K562 (cell line): ENCODE measurements around the gene SETMAR. TPM values are rescaled to one million over a fixed set of nuclear protein-coding genes. Genes with fewer than 3 reads are reported as not detected.
A peak's percentile ranks its signal among the peaks of the same experiment; 100 is the strongest.

Source experiments
- CREB3 ChIP-seq: fragments of 450-650 bp; conservative IDR thresholded peaks from 2 replicates; pipeline ENCODE4 v1.6.1; 2016; ENCODE audit warnings: missing genetic modification characterization, low read depth, mild to moderate bottlenecking, missing compliant biosample characterization, moderate library complexity
- FOSL1 ChIP-seq: fragments of 200-800 bp; sonication (Bioruptor generic); conservative IDR thresholded peaks from 2 replicates; pipeline ENCODE4 v1.6.1; 2016; ENCODE audit warnings: missing genetic modification characterization, missing compliant biosample characterization
- HMBOX1 ChIP-seq: sonication (generic); IDR thresholded peaks from 2 replicates; pipeline ENCODE4 v1.6.1; 2016
- JUND ChIP-seq, 2 experiments: IDR thresholded peaks; 2 replicates in 1 of 2; 3 replicates in 1 of 2; pipeline ENCODE4 v1.6.1; 2011; ENCODE audit warnings: borderline replicate concordance in 2 of 2, low read depth in 2 of 2, low read length in 2 of 2, improper control_type of control experiment in 1 of 2, missing biosample characterization in 1 of 2, missing genetic modification characterization in 1 of 2, missing genetic modification reagents in 1 of 2
- MEF2D ChIP-seq: conservative IDR thresholded peaks from 2 replicates; pipeline ENCODE4 v1.6.1; 2016; ENCODE audit warnings: low read depth, missing genetic modification characterization, missing compliant biosample characterization
- PHB ChIP-seq: fragments of 250-450 bp; sonication (Bioruptor Pico); IDR thresholded peaks from 2 replicates; pipeline ENCODE4 v1.5.0; 2021
- RNF219 ChIP-seq: fragments of 250-450 bp; sonication (Bioruptor Pico); IDR thresholded peaks from 2 replicates; pipeline ENCODE4 v1.5.0; 2022; ENCODE audit warnings: mild to moderate bottlenecking
- ZBTB11 ChIP-seq, 3 experiments: fragments of 200-800 bp in 1 of 3; fragments of 250-450 bp in 1 of 3; fragments of 450-650 bp in 1 of 3; sonication (Bioruptor Pico) in 1 of 3; sonication (Bioruptor generic) in 1 of 3; formaldehyde crosslinking in 1 of 3; IDR thresholded peaks; 2 replicates each; pipeline versions ENCODE4 v1.6.1 to v1.8.0; 2016 to 2022; ENCODE audit warnings: mild to moderate bottlenecking in 2 of 3, missing genetic modification characterization in 2 of 3, missing compliant biosample characterization in 1 of 3, moderate library complexity in 1 of 3
- ZNF197 ChIP-seq: fragments of 200-800 bp; sonication (Bioruptor generic); IDR thresholded peaks from 2 replicates; pipeline ENCODE4 v1.6.1; 2016; ENCODE audit warnings: low read depth, missing genetic modification characterization, missing compliant biosample characterization
- ZNF609 ChIP-seq: sonication (generic); formaldehyde crosslinking; IDR thresholded peaks from 2 replicates; pipeline ENCODE4 v1.8.1; 2023; ENCODE audit warnings: missing genetic modification reagents, mild to moderate bottlenecking, borderline replicate concordance
- polyA plus RNA-seq, 8 experiments: library from polyadenylated mRNA; depleted of rRNA in 4 of 8; stranded (reverse) in 5 of 8; unstranded in 3 of 8; fragments of >200 nt; fragmentation: Nextera tagmentation in 2 of 8; fragmentation: Illumina TruSeq in 1 of 8; extraction: Ambion mirVana in 2 of 8; extraction: Trizol in 1 of 8; gene quantifications; 2 replicates each; pipeline versions ENCODE4 v1.2.1 to v1.2.3, GENCODE V29; 2011 to 2014; ENCODE audit warnings: inconsistent platforms in 1 of 8, missing spikeins in 1 of 8
- total RNA-seq, 7 experiments: library from RNA; depleted of rRNA in 6 of 7; stranded (reverse); fragments of >200 nt in 6 of 7; fragmentation: Illumina TruSeq in 2 of 7; extraction: Trizol in 2 of 7; gene quantifications; 2 replicates each; pipeline versions ENCODE4 v1.2.1 to v1.2.3, GENCODE V29; 2011 to 2021; ENCODE audit warnings: low replicate concordance in 1 of 7

SETMAR gene
- total and polyA plus RNA-seq, 9 of the 15 experiments (the other 6 are each of a cell fraction or from before 2014, with no cell fraction given), result 5.5 to 25.1 (median 18.2) TPM

- no peak for TF ChIP-seq ZNF609 (CRISPR knock-in tag)
- TF ChIP-seq JUND (IDR thresholded peaks at IDR 0.05; ENCODE audit: borderline replicate concordance, low read depth, low read length), result peak; percentile 55; the same call in 1 of the 2 replicates
- peak; percentile 29; the same call in 1 of the 3 replicates for TF ChIP-seq JUND (tag; IDR thresholded peaks at IDR 0.05; ENCODE audit: borderline replicate concordance, low read depth, low read length)
- TF ChIP-seq CREB3 (tag), result peak; percentile 23; the same call in 1 of the 2 replicates
- no peak; the same call in 1 of the 2 replicates for TF ChIP-seq MEF2D (tag)
- TF ChIP-seq PHB (CRISPR knock-in tag), result no peak
- TF ChIP-seq ZBTB11 (CRISPR knock-in tag; IDR thresholded peaks at IDR 0.05), result no peak
- peak; percentile 27; the same call in 1 of the 2 replicates for TF ChIP-seq FOSL1 (tag)
- no peak for TF ChIP-seq ZNF197 (CRISPR knock-in tag)
- TF ChIP-seq RNF219 (CRISPR knock-in tag), result no peak
- TF ChIP-seq HMBOX1, result no peak
These were observed 37.5 kb downstream of the SETMAR start (continued) for GRCh38 chr3:4340411-4341335.
